ENCODE data around the gene FUCA2.
"Not testable (repeated sequence)": the region's sequence is repeated elsewhere in the genome, so short reads cannot be mapped to it uniquely, and the experiment has no call there.

Gene FUCA2

DNA sequence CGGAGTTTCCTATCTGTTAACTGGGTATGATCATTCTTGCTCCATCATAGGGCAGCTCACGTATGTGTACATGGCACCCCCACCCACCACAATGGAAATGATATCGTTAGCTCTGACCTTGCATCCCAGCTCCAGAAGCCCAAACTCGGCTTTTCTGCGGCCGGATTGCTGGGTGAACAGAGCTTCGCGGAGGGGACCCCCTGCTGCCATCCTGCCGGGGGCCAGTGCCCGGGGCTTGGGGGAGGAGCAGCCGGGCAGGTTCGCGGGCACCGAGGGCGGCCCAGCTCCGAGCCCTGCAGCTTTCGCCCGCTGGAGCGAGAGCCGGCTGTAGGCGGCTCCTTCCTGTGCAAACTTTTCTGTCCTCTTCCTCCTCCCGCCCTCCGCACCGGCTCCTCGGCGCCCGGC lies 24.9 kb upstream of the FUCA2 start:
- DNase-seq (ENCODE audit: low read depth in 2 of 2): no peak

DNA sequence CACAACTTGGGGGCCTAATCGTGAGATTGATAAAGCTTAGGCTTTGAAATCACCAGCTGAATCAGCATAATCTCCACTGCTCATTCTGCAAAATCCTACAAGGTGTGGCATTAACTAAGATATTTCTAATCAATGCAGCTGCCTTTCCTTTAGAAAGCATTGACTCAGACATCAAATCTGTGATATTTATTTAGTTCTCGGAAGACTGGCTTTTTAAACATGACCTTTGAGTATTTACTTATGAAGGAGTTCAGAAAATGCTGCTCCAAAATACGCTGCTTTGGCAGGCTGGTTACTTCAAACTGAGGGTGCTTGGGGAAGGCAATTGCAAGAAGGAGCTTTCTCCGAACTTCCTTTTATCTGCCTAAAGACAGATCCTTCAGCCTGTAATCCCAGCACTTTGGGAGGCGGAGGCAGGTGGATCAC lies 23.7 kb upstream of the FUCA2 start:
- DNase-seq (ENCODE audit: low read depth in 2 of 2): no peak

GRCh38 chr6:143531720-143532499 lies 20.4 kb upstream of the FUCA2 start:
- DNase-seq (ENCODE audit: low read depth in 2 of 2): no peak

DNA sequence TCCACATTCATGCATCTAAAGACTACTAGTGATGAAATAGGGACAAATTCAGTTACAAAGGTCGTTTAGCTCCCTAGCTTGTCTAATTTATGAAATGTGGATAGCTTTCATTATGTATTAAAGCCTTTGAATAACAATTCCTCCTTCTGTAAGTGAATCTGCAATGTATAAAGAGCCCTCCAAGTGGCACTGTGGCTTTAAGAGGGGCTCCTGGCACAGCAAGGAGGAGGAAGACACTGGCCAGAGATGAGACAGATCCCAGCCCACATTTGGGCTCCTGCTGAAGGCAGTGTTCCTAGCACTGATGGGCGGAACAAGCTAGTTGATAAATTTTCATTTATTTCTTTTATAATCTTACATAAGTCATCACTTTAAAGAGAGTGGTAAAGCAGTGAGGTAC lies 17.6 kb upstream of the FUCA2 start:
- DNase-seq (ENCODE audit: low read depth in 2 of 2): no peak

- no peak for DNase-seq (ENCODE audit: low read depth in 2 of 2)
These were observed 16.8 kb upstream of the FUCA2 start for GRCh38 chr6:143528164-143528811.

- no peak for DNase-seq (ENCODE audit: low read depth in 2 of 2)
These were observed 16.2 kb upstream of the FUCA2 start for GRCh38 chr6:143527677-143528076.

GRCh38 chr6:143525356-143525755 lies 13.8 kb upstream of the FUCA2 start:
- no peak for DNase-seq (ENCODE audit: low read depth in 2 of 2)

GRCh38 chr6:143522039-143522600 lies 10.6 kb upstream of the FUCA2 start:
- DNase-seq (ENCODE audit: low read depth in 2 of 2): no peak

DNA sequence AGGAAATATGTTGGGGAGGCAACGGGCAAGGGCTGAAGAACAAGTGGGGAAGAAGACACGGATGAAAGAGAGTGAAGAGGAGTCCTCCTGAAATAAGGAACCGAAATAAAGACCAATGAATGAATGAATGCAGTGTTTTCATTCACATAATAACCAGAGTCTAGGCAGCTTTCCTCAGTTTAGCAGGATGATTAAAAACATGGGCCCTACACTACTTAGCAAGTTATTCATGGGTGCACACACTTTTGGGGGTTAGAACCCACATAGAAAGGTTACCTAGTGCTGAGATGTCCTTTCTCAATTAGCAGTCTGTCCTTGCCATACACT lies 5.9 kb upstream of the FUCA2 start:
- no peak for DNase-seq (ENCODE audit: low read depth in 2 of 2)

DNA sequence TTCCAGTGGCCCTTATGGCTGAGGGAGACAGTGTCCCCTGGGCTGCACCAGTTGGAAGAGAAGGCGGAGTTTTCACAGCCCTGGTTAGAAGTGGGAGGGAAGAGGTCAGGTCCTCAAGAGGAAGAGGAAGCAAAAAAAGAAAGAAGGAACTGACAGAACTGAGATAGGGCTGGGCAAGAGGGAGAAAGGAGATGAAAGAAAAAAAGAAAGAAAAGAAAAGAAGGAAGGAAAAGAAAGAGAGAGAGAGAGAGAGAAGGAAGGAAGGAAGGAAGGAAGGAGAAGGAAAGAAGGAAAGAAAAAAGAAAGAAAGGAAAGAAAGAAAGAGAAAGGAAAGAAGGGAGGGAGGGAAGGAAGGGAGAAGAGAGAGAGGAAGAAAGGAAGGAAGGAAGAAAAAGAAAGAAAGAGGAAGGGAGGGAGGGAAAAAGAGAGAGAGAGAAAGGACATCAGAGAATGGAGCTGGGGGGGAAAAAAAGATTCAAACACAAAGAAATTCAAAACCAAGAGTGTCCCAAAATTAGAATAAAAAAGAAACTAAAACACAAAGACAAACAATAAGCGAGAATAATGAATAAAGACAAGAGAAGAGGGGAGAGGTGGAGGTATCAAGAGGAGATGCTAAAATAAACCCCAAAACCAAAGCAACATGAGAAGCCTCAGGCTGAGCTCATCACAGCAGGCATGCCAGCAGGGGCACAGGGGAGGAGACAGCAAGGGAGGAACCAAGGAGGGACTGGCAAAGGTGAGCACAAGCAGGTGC lies 5.3 kb upstream of the FUCA2 start:
- DNase-seq (ENCODE audit: low read depth in 2 of 2): no peak

- no peak for DNase-seq (ENCODE audit: low read depth in 2 of 2)
These were observed 4.3 kb upstream of the FUCA2 start for GRCh38 chr6:143515766-143516355.

DNA sequence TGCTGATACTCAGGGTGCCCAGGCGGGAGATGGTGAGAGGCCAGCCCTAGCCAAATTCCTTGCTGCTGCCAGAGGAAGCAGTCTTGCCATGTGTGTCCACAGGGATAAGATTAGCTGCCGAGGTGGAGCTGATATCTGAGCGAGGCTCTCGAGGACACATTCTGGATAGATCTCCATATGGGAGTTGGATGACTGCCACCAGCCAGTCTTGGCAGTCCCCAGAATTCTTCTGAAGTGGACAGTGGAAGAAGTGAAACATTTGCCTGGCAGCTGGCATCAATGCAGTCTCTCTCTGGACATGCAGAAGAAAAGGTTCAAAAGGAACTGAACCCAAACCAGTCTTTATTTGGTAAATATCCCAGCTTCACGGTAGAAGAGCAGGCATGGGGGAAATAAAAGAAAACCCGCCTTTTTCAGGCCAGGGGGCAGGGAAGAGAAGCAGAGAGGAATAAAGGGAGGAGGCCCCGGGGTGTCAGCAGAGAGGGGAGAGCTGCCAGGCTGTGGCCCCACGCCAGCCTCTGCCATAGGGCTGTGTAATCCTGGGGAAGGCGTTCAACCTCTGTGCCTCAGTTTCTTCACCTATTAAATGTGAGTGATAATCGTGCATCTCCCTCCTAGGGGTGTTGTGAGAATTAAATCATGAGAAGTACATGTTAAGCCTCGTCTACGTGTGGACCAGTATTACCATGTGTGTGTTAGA lies 3.7 kb upstream of the FUCA2 start:
- DNase-seq (ENCODE audit: low read depth in 2 of 2): no peak

- no peak for DNase-seq (ENCODE audit: low read depth in 2 of 2)
These were observed 1.9 kb upstream of the FUCA2 start for GRCh38 chr6:143513410-143513809.

GRCh38 chr6:143510326-143510725 lies 1.2 kb downstream of the FUCA2 start:
- not testable (repeated sequence) for DNase-seq (ENCODE audit: low read depth in 2 of 2)

DNA sequence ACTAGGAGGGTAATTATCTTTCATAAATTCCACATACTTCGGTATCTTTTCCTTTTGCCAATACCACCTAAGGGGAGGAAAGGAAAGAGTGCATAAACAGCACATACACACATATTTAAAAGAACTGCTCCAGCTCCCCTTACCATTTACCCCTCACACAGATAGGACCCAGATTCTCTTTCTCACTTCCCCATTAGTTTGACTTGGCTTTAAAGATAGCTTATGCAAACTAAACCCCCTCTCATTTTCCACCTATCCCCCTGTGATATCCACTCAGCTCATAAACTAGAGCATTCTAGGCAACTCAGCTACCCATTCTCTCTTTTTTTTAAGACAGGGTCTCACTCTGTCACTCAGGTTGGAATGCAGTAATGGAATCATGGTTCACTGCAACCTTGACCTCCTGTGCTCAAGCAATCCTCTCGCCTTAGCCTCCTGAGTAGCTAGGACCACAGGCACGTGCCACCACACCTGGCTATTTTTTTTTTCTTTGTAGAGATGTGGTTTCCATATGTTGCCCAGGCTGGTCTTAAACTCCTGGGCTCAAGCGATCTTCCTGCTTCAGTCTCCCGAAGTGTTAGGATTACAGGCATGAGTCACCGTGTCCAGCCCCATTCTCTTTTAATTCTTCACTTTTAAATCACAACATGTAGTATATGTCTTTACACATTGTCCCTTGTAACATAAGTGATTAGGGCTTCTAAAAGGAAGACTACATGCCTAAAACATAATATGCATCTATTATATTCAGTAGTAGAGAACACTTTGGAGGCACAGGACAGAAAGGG lies 4.0 kb downstream of the FUCA2 start:
- no peak for DNase-seq (ENCODE audit: low read depth in 2 of 2)

- DNase-seq (ENCODE audit: low read depth in 2 of 2): no peak
These were observed 4.9 kb downstream of the FUCA2 start for GRCh38 chr6:143506620-143507019.

GRCh38 chr6:143506199-143506598 lies 5.3 kb downstream of the FUCA2 start:
- no peak for DNase-seq (ENCODE audit: low read depth in 2 of 2)

GRCh38 chr6:143505537-143505936 lies 6.0 kb downstream of the FUCA2 start:
- DNase-seq (ENCODE audit: low read depth in 2 of 2): no peak

GRCh38 chr6:143505111-143505510 lies 6.4 kb downstream of the FUCA2 start:
- no peak for DNase-seq (ENCODE audit: low read depth in 2 of 2)

DNA sequence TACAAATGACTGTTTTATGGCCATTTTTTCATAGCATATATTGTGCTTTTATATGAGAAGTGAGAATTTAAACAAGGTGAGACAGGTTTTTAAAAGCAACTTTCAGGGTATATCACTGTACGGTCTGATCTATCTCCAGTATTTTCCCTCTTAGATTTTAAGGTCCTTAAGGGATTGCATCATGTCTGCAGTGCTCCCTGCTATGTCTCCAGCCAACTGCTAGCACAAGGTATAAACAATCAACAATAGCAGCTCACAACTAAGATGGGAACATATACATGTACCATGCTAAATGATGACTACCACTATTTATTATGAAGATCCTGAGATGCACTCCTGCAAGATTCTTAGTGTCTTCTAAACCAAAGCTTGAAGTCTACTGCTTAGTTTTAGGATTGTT lies 7.2 kb downstream of the FUCA2 start:
- no peak for DNase-seq (ENCODE audit: low read depth in 2 of 2)

DNA sequence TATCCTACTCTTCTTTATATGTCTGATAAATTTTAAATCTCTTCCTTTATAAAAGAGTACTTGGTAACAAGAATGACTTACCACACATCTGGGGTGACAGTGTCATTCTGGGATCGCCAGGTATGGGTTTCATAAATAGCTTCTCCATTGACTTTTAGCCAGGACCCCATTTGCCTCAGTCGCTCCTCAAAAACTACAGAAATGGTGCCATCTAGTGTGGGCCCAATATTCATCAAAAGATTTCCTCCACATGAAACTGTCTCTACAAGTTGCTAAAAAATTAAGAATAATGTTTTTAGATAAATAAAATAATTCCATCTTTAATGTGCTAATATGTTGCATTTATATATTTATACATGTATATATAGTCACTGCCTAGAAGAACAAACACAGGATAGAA lies 9.7 kb downstream of the FUCA2 start:
- no peak for DNase-seq (ENCODE audit: low read depth in 2 of 2)

Data from fibroblast of skin of left quadriceps (primary cell).